Measurements from ENCODE around the gene SHC4. TPM values are rescaled to one million over a fixed set of nuclear protein-coding genes. Genes with fewer than 3 reads are reported as not detected.

SHC4 gene
- total and polyA plus RNA-seq, 7 donors = 0.10 to 1.0 (median 0.25) TPM; not detected in 1

GRCh38 chr15:48781481-48782081, 182.1 kb downstream of the SHC4 start:
- no peak overlapping the region for H3K27ac ChIP-seq
- ATAC-seq (no peak), DNase-seq (no peak)
- intact Hi-C loops (cut with DNase I) = loop anchor here in 1 of 2 donors (10.0 kb wide), 1 partner anchor 407 kb away; no protein-coding TSS in a partner anchor
- no peaks in the 10 kb centered on the region for H3K4me1 ChIP-seq
- 81 to 92% (median 89%) methylated on average over 5 of the region's 5 CpGs for WGBS, 3 donors
- H3K9me3 ChIP-seq = no peaks in the 10 kb centered on the region
- H3K36me3 ChIP-seq (ENCODE audit: insufficient read depth in 1 of 2, low read depth in 1 of 2) = peaks cover 3 to 19% of the 10 kb centered on the region in 2 donors
- no peak overlapping the region for H3K4me3 ChIP-seq
- TF ChIP-seq CTCF (IDR thresholded peaks at IDR 0.05) = no peak
- H3K27me3 ChIP-seq (ENCODE audit: insufficient read depth in 3 of 3, low read length in 2 of 3) = no peaks in the 10 kb centered on the region

GRCh38 chr15:48781017-48781416, 182.7 kb downstream of the SHC4 start:
- Histone ChIP-seq H3K36me3 (ENCODE audit: insufficient read depth in 1 of 2, low read depth in 1 of 2) (peaks cover 3 to 19% of the 10 kb centered on the region in 2 donors), H3K4me1 (no peaks in the 10 kb centered on the region), H3K9me3 (no peaks in the 10 kb centered on the region), H3K27ac (no peak overlapping the region), H3K4me3 (no peak overlapping the region), H3K27me3 (ENCODE audit: insufficient read depth in 3 of 3, low read length in 2 of 3) (no peaks in the 10 kb centered on the region)
- intact Hi-C loops (cut with DNase I) = loop anchor here in 1 of 2 donors (10.0 kb wide), 1 partner anchor 406 kb away; no protein-coding TSS in a partner anchor
- TF ChIP-seq CTCF (IDR thresholded peaks at IDR 0.05) = no peak
- ATAC-seq (no peak), DNase-seq (no peak)
- 60 to 74% (median 61%) methylated on average over 2 of the region's 2 CpGs for WGBS, 3 donors

GRCh38 chr15:48778331-48778730, 185.4 kb downstream of the SHC4 start:
- Histone ChIP-seq H3K36me3 (ENCODE audit: insufficient read depth in 1 of 2, low read depth in 1 of 2) (peaks cover 3 to 18% of the 10 kb centered on the region in 2 donors), H3K9me3 (no peaks in the 10 kb centered on the region), H3K4me1 (no peaks in the 10 kb centered on the region), H3K27ac (no peak overlapping the region), H3K27me3 (ENCODE audit: insufficient read depth in 3 of 3, low read length in 2 of 3) (no peaks in the 10 kb centered on the region), H3K4me3 (no peak overlapping the region)
- intact Hi-C loops (cut with DNase I) = loop anchor here in 1 of 2 donors (1.0 kb wide), 1 partner anchor 22 kb away; no protein-coding TSS in a partner anchor
- WGBS, 3 donors = 86 to 92% (median 87%) methylated on average over 10 of the region's 10 CpGs
- DNase-seq (no peak), ATAC-seq (no peak)
- no peak for TF ChIP-seq CTCF (IDR thresholded peaks at IDR 0.05)

GRCh38 chr15:48777645-48778330, 185.9 kb downstream of the SHC4 start:
- WGBS, 3 donors = 54 to 69% (median 54%) methylated on average over 1 of the region's 1 CpG
- intact Hi-C loops (cut with DNase I) = loop anchor here in 1 of 2 donors (1.0 kb wide), 1 partner anchor 23 kb away; no protein-coding TSS in a partner anchor
- no peaks in the 10 kb centered on the region for H3K4me1 ChIP-seq
- DNase-seq (no peak), ATAC-seq (no peak)
- no peaks in the 10 kb centered on the region for H3K27me3 ChIP-seq (ENCODE audit: insufficient read depth in 3 of 3, low read length in 2 of 3)
- no peak overlapping the region for H3K4me3 ChIP-seq
- no peaks in the 10 kb centered on the region for H3K9me3 ChIP-seq
- no peak overlapping the region for H3K27ac ChIP-seq
- TF ChIP-seq CTCF (IDR thresholded peaks at IDR 0.05) = no peak
- H3K36me3 ChIP-seq (ENCODE audit: insufficient read depth in 1 of 2, low read depth in 1 of 2) = peaks cover 3 to 13% of the 10 kb centered on the region in 2 donors

Data from psoas muscle (tissue), 8 donors.